Gastrocnemius medialis (tissue), 4 donors: ENCODE measurements around the gene ART4. TPM values are rescaled to one million over a fixed set of nuclear protein-coding genes. Genes with fewer than 3 reads are reported as not detected.

Source experiments
- ATAC-seq, 2 donors: fragments of 150-250 bp; one replicate each; pipeline ENCODE4 v1.9.1; 2016
- DNase-seq, 2 donors: peaks; one replicate each; pipeline ENCODE4 v3.0.0-alpha.2; 2019
- H3K27ac ChIP-seq, 4 donors: fragments of 200-600 bp; sonication (generic); 1 replicate in 1 of 4; 2 replicates in 3 of 4; pipeline ENCODE4 v1.5.1; 2016 to 2018; ENCODE audit warnings: mild to moderate bottlenecking in 2 of 4, moderate library complexity in 1 of 4
- H3K27me3 ChIP-seq, 3 donors: fragments of 200-600 bp; sonication (generic) in 2 of 3; 1 replicate in 1 of 3; 2 replicates in 2 of 3; pipeline versions ENCODE4 v1.5.1 to v1.6.0; 2016 to 2019; ENCODE audit warnings: mild to moderate bottlenecking in 1 of 3, moderate library complexity in 1 of 3
- H3K36me3 ChIP-seq, 2 donors: fragments of 200-600 bp; sonication (generic) in 1 of 2; one replicate each; pipeline ENCODE4 v1.5.1; 2017 to 2018
- H3K4me1 ChIP-seq, 2 donors: fragments of 200-600 bp; sonication (generic) in 1 of 2; one replicate each; pipeline ENCODE4 v1.5.1; 2016 to 2017; ENCODE audit warnings: mild to moderate bottlenecking in 2 of 2
- H3K4me3 ChIP-seq, 4 donors: fragments of 200-600 bp; sonication (generic) in 3 of 4; 1 replicate in 1 of 4; 2 replicates in 3 of 4; pipeline ENCODE4 v1.5.1; 2016 to 2019; ENCODE audit warnings: mild to moderate bottlenecking in 2 of 4
- H3K9me3 ChIP-seq, 3 donors: fragments of 200-600 bp; sonication (generic) in 2 of 3; 1 replicate in 1 of 3; 2 replicates in 2 of 3; pipeline ENCODE4 v1.5.1; 2016 to 2019
- POLR2A ChIP-seq, 2 donors: fragments of 450-650 bp; IDR thresholded peaks; one replicate each; pipeline ENCODE4 v1.6.1; 2017; ENCODE audit warnings: antibody characterized with exemption in 2 of 2, mild to moderate bottlenecking in 2 of 2, moderate library complexity in 2 of 2
- in situ Hi-C, 4 donors: fragments of 200-750 bp; cut with MboI; loops; one replicate each; pipeline versions ENCODE4 v1.15.0 to v1.8.0; 2017; ENCODE audit warnings: low sequenced_read_pairs in 4 of 4
- intact Hi-C: fragments of 100-400 bp; cut with DNase I; formaldehyde crosslinking; loops from one replicate; pipeline ENCODE4 v1.15.1; 2023; ENCODE audit warnings: low total_unique reads
- total RNA-seq, 4 donors: library from RNA; depleted of rRNA; stranded (reverse); fragments of >200 nt; gene quantifications; one replicate each; pipeline versions ENCODE4 v1.1.0 to v1.2.3, GENCODE V29; 2016
- TF ChIP-seq, protein P1 (sequence below), 5 experiments: fragments of 450-650 bp in 3 of 5; fragments of 200-600 bp in 2 of 5; sonication (generic) in 2 of 5; IDR thresholded peaks in 4 of 5; conservative IDR thresholded peaks in 1 of 5; 1 replicate in 4 of 5; 2 replicates in 1 of 5; pipeline ENCODE4 v1.5.1; 2016 to 2019; ENCODE audit warnings: antibody characterized with exemption in 5 of 5, mild to moderate bottlenecking in 3 of 5, moderate library complexity in 3 of 5

ART4 gene
- total RNA-seq, 4 donors from 2014 or later = 0.44 to 1.6 (median 1.3) TPM

DNA sequence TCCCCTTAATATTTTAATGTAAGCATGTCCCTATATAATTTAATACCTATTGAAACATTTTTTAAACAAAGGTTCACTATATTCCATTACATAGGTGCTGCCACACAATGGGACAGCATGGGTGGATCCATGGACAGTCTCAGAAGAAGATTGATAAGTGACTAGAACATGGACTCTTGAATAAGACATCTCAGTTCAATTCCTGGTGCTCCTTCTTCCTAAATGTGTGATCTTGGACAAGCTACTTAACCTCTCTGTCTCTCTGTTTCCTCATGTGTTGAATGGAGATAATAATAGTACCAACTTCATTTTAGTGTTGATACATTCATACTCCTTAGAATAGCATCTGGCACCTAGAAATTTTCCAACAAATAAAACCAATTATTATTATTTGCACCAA lies 1.1 kb upstream of the ART4 start:
- H3K4me1 ChIP-seq = peaks cover 29 to 43% of the 10 kb centered on the region in 2 donors
- intact Hi-C loops = loop anchor here (2.0 kb wide), 2 partner anchors 48 to 376 kb away; partner anchors contain the start of gene RERG

DNA sequence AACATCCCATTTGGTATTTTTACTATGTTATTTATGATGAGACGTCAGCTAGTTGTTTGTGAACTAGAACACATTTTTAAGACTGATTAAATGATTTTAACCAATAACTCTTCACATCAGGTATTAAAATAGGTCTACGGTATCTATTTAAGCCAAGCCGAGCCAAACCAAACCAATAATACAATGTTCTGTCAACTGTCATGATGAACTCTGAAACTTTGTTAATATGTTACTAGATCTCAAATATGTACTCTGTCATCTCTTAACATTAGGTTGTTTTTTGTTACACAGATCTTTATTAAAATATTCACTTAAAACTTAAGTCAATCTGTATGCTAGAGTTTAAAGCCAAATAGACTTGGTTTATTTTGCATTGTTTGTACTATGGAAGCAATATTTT lies 1.0 kb downstream of the ART4 start:
- Histone ChIP-seq H3K27me3 (no peaks in the 10 kb centered on the region), H3K36me3 (no peaks in the 10 kb centered on the region), H3K9me3 (no peaks in the 10 kb centered on the region), H3K27ac (peak overlapping the region; percentile 29 to 67 (median 62)), H3K4me1 (peaks cover 24 to 40% of the 10 kb centered on the region in 2 donors), H3K4me3 (peak overlapping the region in 1 of 4 donors; percentile 8)
- ATAC-seq (no peak), DNase-seq (no peak)
- TF ChIP-seq POLR2A (IDR thresholded peaks at IDR 0.05) = no peak
- TF ChIP-seq, protein P1, sequence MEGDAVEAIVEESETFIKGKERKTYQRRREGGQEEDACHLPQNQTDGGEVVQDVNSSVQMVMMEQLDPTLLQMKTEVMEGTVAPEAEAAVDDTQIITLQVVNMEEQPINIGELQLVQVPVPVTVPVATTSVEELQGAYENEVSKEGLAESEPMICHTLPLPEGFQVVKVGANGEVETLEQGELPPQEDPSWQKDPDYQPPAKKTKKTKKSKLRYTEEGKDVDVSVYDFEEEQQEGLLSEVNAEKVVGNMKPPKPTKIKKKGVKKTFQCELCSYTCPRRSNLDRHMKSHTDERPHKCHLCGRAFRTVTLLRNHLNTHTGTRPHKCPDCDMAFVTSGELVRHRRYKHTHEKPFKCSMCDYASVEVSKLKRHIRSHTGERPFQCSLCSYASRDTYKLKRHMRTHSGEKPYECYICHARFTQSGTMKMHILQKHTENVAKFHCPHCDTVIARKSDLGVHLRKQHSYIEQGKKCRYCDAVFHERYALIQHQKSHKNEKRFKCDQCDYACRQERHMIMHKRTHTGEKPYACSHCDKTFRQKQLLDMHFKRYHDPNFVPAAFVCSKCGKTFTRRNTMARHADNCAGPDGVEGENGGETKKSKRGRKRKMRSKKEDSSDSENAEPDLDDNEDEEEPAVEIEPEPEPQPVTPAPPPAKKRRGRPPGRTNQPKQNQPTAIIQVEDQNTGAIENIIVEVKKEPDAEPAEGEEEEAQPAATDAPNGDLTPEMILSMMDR (IDR thresholded peaks at IDR 0.05 in 4 of 5, conservative IDR thresholded peaks at IDR 0.05 in 1 of 5) = no peak
- in situ Hi-C loops (loop anchor here (5.0 to 25.0 kb wide), 6 partner anchors 152 to 422 kb away; partner anchors contain the start of gene RERG (in 1 of the 4)), intact Hi-C loops (no loop called here)

More for the DNA sequence above, 1.1 kb upstream of the ART4 start:
- no peak for TF ChIP-seq POLR2A (IDR thresholded peaks at IDR 0.05)
- TF ChIP-seq, protein P1 (IDR thresholded peaks at IDR 0.05 in 4 of 5, conservative IDR thresholded peaks at IDR 0.05 in 1 of 5) = no peak
- H3K9me3 ChIP-seq = no peaks in the 10 kb centered on the region
- DNase-seq (no peak), ATAC-seq (no peak)
- no peak overlapping the region for H3K27ac ChIP-seq
- no peaks in the 10 kb centered on the region for H3K27me3 ChIP-seq
- H3K36me3 ChIP-seq = no peaks in the 10 kb centered on the region
- no peak overlapping the region for H3K4me3 ChIP-seq
- in situ Hi-C loops = loop anchor here (5.0 to 25.0 kb wide), 6 partner anchors 150 to 420 kb away; partner anchors contain the start of gene RERG (in 1 of the 4)

DNA sequence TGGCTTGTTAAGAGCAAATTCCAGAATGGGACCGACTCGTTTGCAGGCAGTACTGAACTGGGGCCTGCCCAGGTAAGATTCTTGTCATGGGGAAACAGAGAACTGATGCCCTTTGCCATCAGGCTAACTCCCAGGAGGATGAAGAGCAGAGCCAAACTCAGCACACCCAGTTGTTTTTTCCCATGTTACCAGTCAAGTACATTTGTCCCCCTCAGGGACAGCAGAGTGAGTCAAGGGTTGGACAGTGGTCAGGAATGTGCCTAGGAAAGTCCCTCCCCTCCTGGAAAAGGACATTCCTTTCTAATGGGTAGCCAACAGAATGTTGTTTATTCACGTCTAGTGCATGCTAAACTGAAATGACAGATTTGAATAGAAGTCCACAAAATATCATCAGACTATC lies 1.6 kb downstream of the ART4 start:
- peak overlapping the region; percentile 29 to 67 (median 62) for H3K27ac ChIP-seq
- no peak for TF ChIP-seq POLR2A (IDR thresholded peaks at IDR 0.05)
- TF ChIP-seq, protein P1 (IDR thresholded peaks at IDR 0.05 in 4 of 5, conservative IDR thresholded peaks at IDR 0.05 in 1 of 5) = no peak
- H3K4me1 ChIP-seq = peaks cover 22 to 35% of the 10 kb centered on the region in 2 donors
- H3K36me3 ChIP-seq = no peaks in the 10 kb centered on the region
- in situ Hi-C loops = loop anchor here (5.0 to 25.0 kb wide), 6 partner anchors 153 to 423 kb away; partner anchors contain the start of gene RERG (in 1 of the 4)
- peak; percentile 86 to 88 for ATAC-seq
- H3K9me3 ChIP-seq = no peaks in the 10 kb centered on the region
- no peaks in the 10 kb centered on the region for H3K27me3 ChIP-seq
- DNase-seq = peak; percentile 31 to 56
- H3K4me3 ChIP-seq = no peak overlapping the region
- intact Hi-C loops = no loop called here

DNA sequence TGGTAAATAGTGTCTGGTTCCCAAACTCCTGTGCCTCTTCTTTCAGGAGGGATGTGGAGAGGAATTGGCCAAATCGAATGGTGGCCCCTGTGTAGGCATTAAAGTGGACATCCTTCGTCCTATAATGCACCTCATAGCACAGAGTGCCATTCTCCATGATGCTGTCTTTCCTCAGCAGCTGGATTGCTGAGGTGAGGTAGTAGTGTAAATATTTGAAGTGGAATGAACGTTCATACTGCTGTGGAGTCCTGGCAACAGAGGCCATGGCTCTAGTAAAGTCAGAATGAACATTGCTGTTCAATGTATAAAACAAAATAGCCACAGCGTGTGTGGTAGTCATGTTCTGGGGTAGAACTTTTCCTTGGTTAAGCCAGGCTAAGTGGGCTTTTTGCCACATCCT lies 2.7 kb downstream of the ART4 start:
- Histone ChIP-seq H3K27me3 (no peaks in the 10 kb centered on the region), H3K4me1 (peaks cover 22 to 25% of the 10 kb centered on the region in 2 donors), H3K27ac (peak overlapping the region in 1 of 4 donors; percentile 60), H3K9me3 (no peaks in the 10 kb centered on the region), H3K4me3 (no peak overlapping the region), H3K36me3 (no peaks in the 10 kb centered on the region)
- TF ChIP-seq, protein P1 (IDR thresholded peaks at IDR 0.05 in 4 of 5, conservative IDR thresholded peaks at IDR 0.05 in 1 of 5) = no peak
- TF ChIP-seq POLR2A (IDR thresholded peaks at IDR 0.05) = no peak
- in situ Hi-C loops (loop anchor here (5.0 to 25.0 kb wide), 6 partner anchors 154 to 424 kb away; partner anchors contain the start of gene RERG (in 1 of the 4)), intact Hi-C loops (no loop called here)
- ATAC-seq (no peak), DNase-seq (no peak)
